Adrenal gland (tissue), 5 donors: ENCODE data around the gene ERLEC1.

Experiments used
- POLR2A ChIP-seq, 2 donors: fragments of 450-650 bp; IDR thresholded peaks; one replicate each; pipeline ENCODE4 v1.6.1; 2017; ENCODE audit warnings: antibody characterized with exemption in 2 of 2, mild to moderate bottlenecking in 2 of 2, moderate library complexity in 1 of 2
- TF ChIP-seq, protein P1 (sequence below), 6 experiments: fragments of 450-650 bp in 4 of 6; fragments of 200-600 bp in 2 of 6; sonication (generic) in 1 of 6; IDR thresholded peaks; 1 replicate in 5 of 6; 2 replicates in 1 of 6; pipeline versions ENCODE4 v1.5.1 to v1.8.0; 2016 to 2021; ENCODE audit warnings: antibody characterized with exemption in 6 of 6, mild to moderate bottlenecking in 2 of 6, moderate library complexity in 1 of 6
- donor health status: DM: no; HTN: no; CAD: no.

DNA sequence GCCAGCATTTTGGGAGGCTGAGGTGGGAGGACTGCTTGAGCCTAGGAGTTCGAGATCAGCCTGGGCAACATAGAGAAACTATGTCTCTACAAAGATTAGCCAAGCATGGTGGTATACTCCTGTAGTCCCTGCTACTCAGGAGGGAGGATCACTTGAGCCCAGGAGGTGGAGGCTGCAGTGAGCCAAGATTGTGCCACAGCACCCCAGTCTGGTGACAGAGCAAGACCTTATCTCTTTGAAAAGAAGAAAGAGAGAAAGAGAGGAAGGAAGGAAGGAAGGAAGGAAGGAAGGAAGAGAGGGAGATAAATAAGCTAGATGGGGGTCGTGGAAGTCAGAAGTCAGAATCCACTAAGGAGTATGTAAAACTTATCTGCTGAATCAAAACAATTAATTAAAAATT, 56.8 kb downstream of the ERLEC1 start:
- TF ChIP-seq POLR2A (IDR thresholded peaks at IDR 0.05), result no peak
- TF ChIP-seq, protein P1, sequence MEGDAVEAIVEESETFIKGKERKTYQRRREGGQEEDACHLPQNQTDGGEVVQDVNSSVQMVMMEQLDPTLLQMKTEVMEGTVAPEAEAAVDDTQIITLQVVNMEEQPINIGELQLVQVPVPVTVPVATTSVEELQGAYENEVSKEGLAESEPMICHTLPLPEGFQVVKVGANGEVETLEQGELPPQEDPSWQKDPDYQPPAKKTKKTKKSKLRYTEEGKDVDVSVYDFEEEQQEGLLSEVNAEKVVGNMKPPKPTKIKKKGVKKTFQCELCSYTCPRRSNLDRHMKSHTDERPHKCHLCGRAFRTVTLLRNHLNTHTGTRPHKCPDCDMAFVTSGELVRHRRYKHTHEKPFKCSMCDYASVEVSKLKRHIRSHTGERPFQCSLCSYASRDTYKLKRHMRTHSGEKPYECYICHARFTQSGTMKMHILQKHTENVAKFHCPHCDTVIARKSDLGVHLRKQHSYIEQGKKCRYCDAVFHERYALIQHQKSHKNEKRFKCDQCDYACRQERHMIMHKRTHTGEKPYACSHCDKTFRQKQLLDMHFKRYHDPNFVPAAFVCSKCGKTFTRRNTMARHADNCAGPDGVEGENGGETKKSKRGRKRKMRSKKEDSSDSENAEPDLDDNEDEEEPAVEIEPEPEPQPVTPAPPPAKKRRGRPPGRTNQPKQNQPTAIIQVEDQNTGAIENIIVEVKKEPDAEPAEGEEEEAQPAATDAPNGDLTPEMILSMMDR (IDR thresholded peaks at IDR 0.05), result no peak
